ENCODE results near the gene BACH1.

DNA sequence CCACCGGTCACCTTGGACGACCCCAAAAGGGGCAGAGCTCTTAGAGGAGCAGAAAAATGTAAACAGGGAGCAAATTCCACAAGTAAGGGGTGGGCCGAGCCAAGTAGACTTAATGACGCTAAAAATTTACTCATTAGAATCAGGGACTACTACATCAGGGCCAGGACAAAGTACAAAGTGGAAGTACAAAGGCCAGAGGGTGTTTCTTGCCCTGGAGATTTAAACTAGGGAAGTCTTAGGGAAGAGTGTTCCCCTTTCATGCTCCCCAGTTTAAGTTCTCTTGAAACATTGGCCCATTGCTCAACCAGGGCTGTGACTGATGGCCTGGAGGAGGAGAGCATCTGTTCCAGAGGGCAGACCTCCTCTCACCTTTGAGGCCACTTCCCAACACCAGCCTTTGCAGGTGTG, 48.6 kb downstream of the BACH1 start:
- no peak for TF ChIP-seq YY1 (IDR thresholded peaks at IDR 0.05; ENCODE audit: low read depth, low read length)
- TF ChIP-seq, protein P1, sequence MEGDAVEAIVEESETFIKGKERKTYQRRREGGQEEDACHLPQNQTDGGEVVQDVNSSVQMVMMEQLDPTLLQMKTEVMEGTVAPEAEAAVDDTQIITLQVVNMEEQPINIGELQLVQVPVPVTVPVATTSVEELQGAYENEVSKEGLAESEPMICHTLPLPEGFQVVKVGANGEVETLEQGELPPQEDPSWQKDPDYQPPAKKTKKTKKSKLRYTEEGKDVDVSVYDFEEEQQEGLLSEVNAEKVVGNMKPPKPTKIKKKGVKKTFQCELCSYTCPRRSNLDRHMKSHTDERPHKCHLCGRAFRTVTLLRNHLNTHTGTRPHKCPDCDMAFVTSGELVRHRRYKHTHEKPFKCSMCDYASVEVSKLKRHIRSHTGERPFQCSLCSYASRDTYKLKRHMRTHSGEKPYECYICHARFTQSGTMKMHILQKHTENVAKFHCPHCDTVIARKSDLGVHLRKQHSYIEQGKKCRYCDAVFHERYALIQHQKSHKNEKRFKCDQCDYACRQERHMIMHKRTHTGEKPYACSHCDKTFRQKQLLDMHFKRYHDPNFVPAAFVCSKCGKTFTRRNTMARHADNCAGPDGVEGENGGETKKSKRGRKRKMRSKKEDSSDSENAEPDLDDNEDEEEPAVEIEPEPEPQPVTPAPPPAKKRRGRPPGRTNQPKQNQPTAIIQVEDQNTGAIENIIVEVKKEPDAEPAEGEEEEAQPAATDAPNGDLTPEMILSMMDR (IDR thresholded peaks at IDR 0.05; ENCODE audit: control extremely low read depth in 1 of 3, insufficient read depth in 1 of 3, low read depth in 1 of 3, low read length in 3 of 3), result no peak

All from H1 (cell line).